HCEC 1CT (cell line): Measurements from ENCODE around the gene ANKRD7.
"Not testable (repeated sequence)": the region's sequence is repeated elsewhere in the genome, so short reads cannot be mapped to it uniquely, and the experiment has no call there.

Source experiments
- DNase-seq: peaks from one replicate; pipeline ENCODE4 v3.0.0-alpha.2; 2017

Gene ANKRD7

DNA sequence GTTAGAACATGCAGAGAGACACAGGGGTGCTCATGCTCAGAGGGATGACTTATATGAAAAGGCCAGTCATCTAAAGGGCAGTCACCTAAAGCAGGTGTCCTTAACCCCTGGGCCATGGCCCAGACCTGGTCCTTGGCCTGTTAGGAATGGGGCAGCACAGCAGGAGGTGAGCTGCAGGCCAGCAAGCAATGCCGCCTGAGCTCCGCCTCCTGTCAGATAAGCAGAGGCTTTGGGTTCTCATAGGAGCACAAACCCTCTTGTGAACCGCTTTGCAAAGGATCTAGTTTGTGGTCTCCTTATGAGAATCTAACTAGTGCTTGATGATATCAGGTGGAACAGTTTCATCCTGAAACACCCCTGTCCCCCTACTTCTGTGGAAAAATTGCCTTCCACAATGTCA is 14.5 kb downstream of the ANKRD7 start:
- no peak for DNase-seq

DNA sequence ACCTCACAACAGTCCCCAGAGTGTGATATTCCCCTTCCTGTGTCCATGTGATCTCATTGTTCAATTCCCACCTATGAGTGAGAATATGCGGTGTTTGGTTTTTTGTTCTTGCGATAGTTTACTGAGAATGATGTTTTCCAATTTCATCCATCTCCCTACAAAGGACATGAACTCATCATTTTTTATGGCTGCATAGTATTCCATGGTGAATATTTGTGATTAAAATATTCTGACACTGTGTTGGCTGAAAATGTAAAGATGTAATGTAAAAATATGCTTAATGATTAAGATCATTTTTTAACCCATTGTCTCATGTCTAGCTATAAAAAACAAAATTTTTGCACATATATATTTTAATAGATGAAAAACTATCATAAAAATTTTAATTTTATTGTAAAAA is 15.8 kb downstream of the ANKRD7 start:
- DNase-seq: not testable (repeated sequence)

DNA sequence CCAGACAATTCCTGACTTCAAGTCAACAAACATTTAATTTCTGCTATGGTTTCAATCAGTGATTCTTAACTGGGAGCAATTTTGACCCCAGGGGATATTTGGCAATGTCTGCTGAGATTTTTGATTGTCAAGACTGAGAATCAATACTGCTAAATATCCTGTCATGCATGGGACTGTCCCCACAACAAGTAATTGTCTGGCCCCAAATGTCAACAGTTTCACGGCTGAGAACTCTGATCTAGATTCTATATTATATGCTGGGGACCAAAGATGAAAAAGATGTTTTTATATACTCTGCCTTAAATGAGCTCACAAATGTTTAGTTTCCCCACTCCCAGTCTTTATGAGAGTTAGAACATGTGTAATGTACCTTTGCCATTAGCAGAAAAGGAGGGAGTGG is 19.2 kb downstream of the ANKRD7 start:
- no peak for DNase-seq

DNA sequence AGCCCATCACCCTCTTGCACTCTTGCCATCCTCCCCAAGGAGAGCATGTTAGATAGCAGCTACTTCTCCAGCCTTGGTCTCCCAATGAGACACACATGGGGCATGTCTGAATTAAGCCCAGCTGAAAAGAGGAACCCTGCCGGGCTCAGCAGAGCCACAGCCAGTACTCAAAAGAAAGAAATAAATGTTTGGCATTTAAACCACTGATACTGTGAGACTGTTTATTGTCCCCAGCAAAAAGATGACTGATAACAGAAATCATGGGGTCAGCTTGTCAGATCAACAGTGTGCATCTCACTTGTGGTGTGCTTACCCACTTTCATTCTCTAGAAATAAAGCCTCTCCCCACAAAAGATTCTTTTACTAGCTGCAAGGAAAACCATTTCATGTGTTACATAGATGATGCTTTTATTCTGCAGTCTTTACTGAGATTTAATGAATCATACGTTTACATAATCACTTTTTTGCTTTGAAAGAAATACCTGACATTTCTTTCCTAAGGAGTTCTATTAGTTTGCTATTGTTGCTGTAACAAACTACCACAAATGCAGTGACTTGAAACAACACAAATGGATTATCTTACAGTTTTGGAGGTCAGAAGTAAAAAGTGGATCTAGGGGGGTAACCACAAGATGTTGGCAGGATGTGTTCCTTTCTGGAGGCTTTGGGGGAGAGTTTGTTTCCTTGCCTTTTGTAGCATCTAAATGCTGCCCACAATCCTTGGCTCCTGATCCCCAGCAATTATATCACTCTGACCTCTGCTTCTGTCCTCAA is 20.9 kb downstream of the ANKRD7 start:
- no peak for DNase-seq

DNA sequence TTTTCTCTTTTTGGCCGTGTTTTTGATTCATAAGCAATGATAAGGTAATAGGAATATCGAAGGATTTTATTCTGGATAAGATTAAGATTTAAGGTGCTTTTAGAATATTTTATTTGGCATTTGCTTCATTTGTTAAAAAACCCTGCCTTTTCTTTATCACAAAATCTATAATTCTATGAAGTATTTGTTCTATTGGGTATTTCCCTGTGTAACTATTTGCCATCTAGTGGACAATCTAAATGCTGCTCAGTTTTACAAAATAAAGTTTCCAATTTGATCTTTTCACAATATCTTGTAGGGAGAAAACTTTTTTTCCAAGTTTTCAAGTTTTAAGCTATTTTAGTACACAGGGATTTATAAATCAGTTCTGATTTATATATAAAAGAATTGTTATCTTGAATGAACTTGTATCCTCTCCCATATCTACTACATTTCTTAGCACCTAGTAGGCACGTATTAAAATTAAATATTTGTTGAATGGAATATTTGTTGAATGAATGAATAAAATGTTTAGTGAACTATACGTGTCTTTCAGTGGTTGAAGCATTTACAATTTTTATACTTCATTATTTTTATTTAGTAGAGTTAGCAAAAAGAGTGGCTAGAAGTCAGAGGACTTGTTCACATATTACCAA is 26.5 kb downstream of the ANKRD7 start:
- no peak for DNase-seq

DNA sequence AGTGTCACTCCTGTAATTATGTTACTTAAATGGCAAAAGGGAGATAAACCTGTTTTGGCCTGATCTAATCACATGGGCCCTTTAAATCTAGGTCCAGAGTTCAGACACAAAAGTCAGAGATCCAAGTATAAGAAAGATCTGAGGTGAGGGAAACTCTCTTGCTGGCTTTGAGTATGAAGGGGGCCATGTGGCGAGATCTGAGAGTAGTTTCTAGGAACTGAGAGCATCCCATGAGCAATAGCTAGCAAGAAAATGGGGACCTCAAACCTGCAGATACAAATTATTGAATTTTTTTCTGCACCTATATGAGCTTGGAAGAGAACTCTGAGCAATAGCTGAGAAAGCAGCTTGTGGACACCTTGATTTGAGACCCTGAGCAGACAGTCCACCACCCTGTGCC is 27.6 kb downstream of the ANKRD7 start:
- DNase-seq: no peak

DNA sequence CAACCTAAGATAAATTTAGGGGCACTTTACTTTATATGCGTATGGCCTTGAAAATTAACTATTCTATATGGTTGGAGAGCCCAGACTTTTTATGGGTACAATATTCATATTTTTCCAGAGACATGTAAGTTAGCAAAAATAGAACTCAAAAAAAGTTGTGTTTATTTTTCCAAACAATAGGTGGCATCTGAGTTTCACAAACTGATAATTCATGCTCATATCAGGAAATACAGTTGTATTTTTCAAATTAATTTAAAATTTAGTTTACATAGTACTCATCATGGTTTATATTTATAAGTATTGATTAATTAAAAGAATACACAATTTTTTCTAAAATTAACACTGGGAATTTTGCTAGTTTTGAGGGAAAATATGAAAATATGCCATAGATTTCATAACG is 34.6 kb downstream of the ANKRD7 start:
- no peak for DNase-seq

DNA sequence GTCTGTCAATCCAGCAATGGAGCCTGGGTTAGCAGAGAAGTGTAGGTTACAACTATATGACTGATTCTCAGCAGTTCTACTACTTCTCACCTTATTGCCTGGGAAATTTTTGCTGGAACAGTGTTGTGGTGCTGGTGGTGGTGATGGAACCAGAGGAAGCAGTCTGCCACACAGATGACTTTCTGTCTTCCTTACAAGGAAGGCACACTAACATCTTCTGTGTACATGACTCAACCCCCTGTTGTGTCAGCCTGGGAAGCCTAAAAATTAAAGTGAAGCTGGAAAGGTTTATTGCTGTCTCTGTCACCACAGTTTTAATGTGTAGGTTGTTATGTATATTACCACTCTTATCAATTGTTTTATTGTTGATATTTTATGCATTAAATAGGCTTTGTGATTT is 40.3 kb downstream of the ANKRD7 start:
- DNase-seq: no peak

DNA sequence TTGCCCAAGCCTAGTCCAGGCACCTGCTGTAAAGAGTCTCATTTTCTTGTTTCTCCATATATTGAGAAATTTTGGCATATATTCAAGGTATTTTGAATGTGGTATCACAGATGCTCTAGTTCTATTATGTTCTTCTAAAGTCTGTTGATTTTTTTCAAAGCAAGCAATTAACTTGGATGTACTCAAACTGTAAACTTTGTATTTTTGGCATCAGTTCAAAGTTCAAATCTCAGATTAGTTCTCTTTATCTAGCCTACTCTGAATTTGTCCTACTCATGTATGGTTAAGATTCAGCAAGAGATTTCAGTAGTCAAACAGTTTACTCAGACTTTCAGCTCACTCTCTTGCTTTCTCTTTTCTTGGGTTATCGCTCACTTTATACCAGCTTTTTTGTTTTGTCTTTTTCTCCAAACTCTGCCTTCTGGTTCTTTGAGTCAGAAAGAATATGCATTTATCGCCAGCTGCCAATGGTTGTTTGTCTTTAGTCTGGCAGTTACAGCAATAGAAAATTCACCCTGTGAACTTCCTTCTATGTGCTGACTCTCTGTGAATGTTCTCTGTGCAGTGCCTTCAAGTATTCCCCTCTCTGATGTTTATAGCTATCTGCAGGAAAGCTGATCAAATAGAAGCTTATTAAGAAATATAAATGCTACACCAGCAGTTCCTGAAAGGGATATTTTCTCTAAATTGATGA is 56.0 kb downstream of the ANKRD7 start:
- no peak for DNase-seq

DNA sequence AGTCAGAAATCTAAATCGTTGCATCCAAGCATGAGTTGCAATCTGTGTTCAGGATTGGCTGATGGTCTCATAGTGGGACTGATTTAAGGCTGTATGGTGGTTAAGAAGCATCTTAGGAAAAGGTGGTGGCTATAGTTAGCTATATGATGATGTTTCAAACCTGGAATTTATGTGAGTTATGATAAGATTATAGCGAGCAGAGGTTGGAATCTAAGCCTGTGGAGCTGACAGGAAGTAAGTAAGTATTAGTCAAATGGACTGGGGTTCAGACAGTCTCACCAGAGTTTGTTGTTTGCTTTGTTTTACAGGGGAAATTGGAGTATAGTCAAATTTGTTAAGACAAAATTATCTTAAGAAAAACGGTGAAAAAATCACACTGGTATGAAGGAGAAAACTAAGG is 56.7 kb downstream of the ANKRD7 start:
- DNase-seq: no peak

DNA sequence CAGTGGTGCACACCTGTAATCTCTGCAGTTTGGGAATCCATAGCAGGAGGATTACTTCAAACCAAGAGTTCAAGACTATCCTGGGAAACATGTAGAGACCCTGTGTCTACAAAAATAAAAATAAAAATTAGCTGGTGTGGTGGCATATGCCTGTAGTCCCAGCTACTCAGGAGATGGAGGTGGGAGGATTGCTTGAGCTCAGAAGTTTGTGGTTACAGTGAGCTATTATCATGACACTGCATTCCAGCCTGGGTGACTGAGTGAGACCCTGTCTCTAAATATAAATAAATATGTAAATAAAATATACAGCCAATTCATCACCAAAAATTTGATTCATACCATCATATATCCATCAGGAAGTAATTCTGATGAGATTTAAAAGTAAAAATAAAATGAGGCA is 60.9 kb downstream of the ANKRD7 start:
- no peak for DNase-seq

DNA sequence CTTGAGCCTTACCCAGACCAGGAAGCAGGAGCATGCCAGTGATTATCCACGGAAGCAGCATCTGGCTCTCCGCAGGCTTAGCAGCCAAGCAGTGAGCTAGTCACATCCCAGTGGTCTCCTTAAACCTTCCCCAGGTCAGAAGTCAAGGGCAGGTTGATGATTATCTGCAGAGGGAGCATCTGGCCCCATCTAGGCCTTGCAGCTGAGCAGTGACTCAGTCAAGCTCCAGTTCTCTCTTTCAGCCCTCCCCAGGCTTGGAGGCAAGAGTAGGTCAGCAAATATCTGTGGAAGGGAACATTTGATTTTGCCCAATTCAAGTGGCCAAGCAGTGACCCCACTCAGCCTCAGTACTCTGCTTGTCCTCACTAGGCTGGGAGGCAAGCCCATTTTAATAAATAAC is 61.6 kb downstream of the ANKRD7 start:
- DNase-seq: no peak

DNA sequence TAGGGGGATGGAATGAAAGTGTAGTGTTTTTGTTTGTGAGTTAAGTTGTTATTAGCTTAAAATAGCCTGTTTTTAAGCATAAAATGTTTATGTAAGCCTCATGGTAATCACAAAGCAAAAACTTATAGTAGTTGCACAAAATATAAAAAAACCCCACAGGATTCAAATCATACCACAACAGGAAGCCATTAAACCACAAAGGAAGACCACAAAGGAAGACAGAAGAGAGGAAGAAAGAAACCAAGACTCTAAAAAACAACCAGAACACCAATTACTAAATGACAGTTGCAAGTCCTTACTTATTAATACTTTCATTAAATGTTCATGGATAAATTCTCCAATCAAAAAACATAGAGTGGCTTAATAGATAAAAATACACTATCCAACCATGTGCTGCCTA is 63.6 kb downstream of the ANKRD7 start:
- no peak for DNase-seq

DNA sequence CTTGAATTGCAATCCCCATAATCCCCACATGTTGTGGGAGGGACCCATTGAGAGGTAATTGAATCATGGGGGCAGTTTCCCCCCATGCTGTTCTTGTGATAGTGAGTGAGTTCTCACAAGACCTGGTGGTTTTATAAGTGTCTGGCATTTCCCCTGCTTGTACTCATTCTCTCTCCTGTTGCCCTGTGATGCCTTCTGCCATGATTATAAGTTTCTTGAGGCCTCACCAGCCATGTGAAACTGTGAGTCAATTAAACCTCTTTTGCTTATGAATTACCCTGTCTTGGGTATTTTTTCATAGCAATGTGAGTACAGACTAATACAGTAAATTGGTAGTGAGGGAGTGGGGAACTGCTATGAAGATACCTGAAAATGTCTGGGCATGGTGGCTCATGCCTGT is 65.0 kb downstream of the ANKRD7 start:
- no peak for DNase-seq
